GM23338 (cell line): ENCODE results near the gene RHEX. TPM values are rescaled to one million over a fixed set of nuclear protein-coding genes. Genes with fewer than 3 reads are reported as not detected.

Experiments
- polyA plus RNA-seq: library from polyadenylated mRNA; unstranded; fragments of >200 nt; fragmentation: Nextera tagmentation; extraction: Ambion mirVana; gene quantifications from 2 replicates; pipeline ENCODE4 v1.2.1, GENCODE V29; 2016
- small RNA-seq: library from RNA; depleted of rRNA; stranded (forward); fragments of <200 nt; gene quantifications from one replicate; pipeline ENCODE3, GENCODE V24; 2014; ENCODE audit warnings: low replicate concordance
- total RNA-seq: library from RNA; depleted of rRNA; stranded (reverse); fragments of >200 nt; shearing (Covaris generic); gene quantifications from 2 replicates; pipeline ENCODE4 v1.2.3, GENCODE V29; 2014; rRNA removed

Gene RHEX
- total and polyA plus RNA-seq, 2 experiments from 2014 or later = not detected

Small RNA genes lying within 50 kb of the gene (small RNA-seq; reads per million reads assigned to genes)
- not detected for gene RF00271

Other genes with a start within 250 kb of the RHEX start
- gene SLC41A1, start 240.0 kb upstream of the RHEX start, total RNA-seq = 22.1 and 30.0 TPM in 2 replicates
- 11.8 and 15.7 TPM in 2 replicates for gene SLC41A1, start 240.0 kb upstream of the RHEX start, polyA plus RNA-seq
- gene PM20D1, start 203.0 kb upstream of the RHEX start, total RNA-seq = 0.10 and 0.12 TPM in 2 replicates
- gene PM20D1, start 203.0 kb upstream of the RHEX start, polyA plus RNA-seq = 0.45 TPM in 1 of 2 replicates, not detected in the other
- gene SLC26A9, start 109.7 kb upstream of the RHEX start, total RNA-seq = not detected in 2 replicates
- gene SLC26A9, start 109.7 kb upstream of the RHEX start, polyA plus RNA-seq = not detected in 2 replicates
- gene RAB7B, start 49.8 kb upstream of the RHEX start, total RNA-seq = not detected in 2 replicates
- not detected in 2 replicates for gene RAB7B, start 49.8 kb upstream of the RHEX start, polyA plus RNA-seq
- not detected in 2 replicates for gene CTSE, start 29.3 kb upstream of the RHEX start, total RNA-seq
- gene CTSE, start 29.3 kb upstream of the RHEX start, polyA plus RNA-seq = not detected in 2 replicates
- 0.52 TPM in 1 of 2 replicates, not detected in the other for gene AVPR1B, start 64.2 kb downstream of the RHEX start, total RNA-seq
- 0.09 and 0.24 TPM in 2 replicates for gene AVPR1B, start 64.2 kb downstream of the RHEX start, polyA plus RNA-seq
- 15.3 and 19.1 TPM in 2 replicates for gene FAM72A, start 149.7 kb downstream of the RHEX start, total RNA-seq
- gene FAM72A, start 149.7 kb downstream of the RHEX start, polyA plus RNA-seq = 24.0 and 26.7 TPM in 2 replicates
- 69.2 and 77.8 TPM in 2 replicates for gene SRGAP2, start 150.4 kb downstream of the RHEX start, total RNA-seq
- 41.4 and 48.3 TPM in 2 replicates for gene SRGAP2, start 150.4 kb downstream of the RHEX start, polyA plus RNA-seq